Dermis blood vessel endothelial cell (primary cell): Measurements from ENCODE around the gene RARB. TPM values are rescaled to one million over a fixed set of nuclear protein-coding genes. Genes with fewer than 3 reads are reported as not detected.

ENCODE experiments used
- DNase-seq: peaks from one replicate; pipeline ENCODE4 v3.0.0; 2010
- total RNA-seq: library from RNA; depleted of rRNA; stranded (reverse); fragments of >200 nt; gene quantifications from 2 replicates; pipeline ENCODE4 v1.2.3, GENCODE V29; 2014

Gene RARB
- total RNA-seq, 1 donor from 2014 or later, result 1.2 TPM

DNA sequence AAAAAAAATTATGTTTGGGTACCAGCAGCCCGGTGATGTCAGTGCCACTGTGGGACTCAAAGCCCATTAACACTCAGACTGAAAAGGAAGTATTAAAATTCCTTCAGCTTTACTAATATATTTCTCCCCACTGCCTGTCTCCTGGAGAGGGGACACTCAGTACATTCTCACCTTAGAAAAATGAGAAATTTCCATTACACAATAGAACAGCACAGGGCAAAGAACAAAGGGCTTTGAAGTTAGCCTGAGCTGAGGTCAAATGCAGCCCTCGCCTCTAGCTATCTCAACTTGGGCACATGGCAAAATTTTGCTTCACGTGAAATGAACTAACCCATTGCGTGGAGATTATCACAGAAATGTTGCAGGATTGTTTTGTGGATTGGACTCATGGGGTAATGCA, 80.8 kb downstream of the RARB start:
- peak; percentile 5 for DNase-seq

DNA sequence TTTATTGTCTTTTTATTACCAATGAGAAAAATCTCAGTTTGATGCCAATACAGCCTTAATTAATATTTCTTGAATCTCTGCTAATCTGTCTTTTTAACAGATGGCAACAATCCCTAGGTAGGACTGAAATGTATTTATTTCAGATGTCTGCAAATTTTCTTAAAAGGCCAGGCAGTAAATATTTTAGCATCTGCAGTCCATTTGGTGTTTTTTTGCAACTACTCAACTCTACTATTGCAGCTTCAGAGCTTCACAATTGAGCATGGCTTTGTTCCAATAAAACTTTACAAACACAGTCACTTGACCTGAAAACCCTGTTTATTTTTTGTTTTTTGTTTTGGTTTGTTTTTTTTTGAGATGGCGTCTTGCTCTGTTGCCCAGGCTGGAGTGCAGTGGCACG, 82.7 kb downstream of the RARB start:
- no peak for DNase-seq

DNA sequence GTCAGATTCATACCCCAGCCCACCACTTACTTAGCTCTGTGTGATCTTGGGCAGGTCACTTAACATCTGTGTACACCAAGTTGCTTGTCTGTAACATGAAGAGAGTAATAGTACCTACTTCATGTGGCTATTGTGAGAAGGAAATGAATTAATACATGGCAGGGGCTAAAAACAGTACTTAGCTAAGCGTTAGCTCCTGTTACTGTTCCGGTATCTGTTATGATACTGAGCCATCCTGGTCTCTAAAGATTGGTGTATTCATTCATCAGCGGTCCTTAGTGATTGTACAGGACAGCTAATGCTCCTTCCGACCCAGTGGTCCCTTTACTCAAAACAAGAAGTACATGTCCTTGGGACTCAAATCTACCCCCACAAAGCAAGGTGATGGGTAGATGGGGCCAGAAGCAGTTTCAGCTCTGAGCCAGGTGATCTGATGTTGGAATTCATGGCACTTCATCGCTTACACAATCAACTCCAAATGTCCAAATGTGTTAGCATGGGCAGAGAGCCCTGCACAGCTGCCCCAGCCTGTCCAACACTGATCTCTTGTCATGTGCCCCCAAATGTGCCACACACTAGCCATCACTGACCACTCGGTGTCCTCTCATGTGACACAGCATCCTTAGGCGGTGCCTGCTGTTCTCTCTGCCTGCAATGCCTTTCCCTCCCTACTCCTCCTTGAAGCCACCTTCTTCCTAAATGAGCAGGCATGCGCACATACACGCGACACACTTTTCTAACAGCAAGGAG, 84.1 kb downstream of the RARB start:
- no peak for DNase-seq

DNA sequence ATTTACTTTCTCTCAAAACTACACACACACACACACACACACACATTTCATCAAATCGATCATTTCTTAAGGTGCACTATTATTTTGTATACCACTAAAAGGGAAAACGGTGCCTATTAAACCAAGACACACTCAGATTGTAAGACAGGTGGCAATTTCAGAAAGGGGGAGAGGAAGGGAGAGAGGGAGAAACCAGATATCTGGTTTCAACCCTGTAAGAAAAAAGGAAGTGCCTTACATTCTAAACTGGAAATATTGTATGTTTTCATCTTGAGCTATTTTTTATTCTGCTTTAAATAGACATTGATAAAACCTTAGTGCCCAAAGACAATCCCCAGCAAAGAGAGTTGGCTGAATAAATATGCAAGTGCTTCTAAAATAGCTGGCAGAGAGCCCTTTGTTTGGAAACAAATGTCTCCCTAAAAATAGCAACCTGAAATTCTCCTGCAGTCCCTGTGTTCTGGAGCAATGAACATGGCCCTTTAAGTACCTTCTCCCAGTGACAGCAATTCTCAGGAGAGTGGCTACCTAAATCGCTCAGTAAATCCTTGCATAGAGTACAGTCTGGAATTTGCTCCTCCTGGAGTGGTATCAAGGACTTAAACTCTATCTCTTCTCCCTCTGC, 85.7 kb downstream of the RARB start:
- DNase-seq, result no peak

DNA sequence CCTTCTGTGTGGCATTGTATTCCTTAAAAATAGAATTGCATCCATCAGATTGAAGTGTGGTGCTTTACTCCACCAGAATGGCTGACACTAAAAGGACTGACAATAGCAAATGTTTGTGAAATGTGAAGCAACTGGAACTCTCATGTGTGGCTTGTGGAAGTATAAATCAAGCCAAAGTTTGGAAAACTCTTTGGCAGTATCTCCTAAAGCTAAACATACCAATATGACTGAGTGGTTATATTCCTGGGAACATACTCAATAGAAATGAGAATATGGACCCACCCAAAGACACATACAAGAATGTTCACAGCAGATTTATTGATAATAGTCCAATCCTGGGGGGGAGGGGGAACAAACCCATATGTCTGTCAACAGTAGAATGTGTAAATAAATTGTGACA, 87.1 kb downstream of the RARB start:
- no peak for DNase-seq

DNA sequence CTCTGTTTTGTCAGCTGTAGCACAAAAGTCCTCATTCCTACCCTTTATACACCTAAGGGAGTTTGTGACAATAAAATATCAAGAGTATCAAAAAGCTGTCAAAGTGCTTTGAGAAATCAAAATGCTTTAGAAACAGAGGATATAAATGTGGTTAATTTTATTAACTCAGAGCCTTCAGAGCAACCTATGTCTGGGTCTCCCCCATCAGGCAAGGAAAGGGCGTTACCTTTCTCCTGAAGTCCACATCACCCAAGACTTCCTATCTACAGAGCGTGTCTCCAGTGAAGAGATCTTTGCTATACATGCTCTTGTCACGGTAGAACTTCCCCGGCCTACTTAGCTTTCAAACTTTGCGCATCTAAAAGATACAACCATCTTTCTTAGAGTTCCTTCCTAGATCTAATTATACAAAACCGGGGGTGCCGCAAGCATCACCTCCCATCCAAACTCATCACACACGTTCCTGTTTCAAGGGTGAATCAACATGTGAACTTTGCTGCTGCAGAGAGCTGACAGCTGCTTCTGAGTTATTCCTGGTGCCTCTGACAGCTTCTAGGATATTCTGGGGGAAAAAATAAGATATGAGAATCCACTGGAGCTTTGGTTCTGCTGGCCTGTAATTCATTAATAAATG, 93.0 kb downstream of the RARB start:
- DNase-seq, result no peak

DNA sequence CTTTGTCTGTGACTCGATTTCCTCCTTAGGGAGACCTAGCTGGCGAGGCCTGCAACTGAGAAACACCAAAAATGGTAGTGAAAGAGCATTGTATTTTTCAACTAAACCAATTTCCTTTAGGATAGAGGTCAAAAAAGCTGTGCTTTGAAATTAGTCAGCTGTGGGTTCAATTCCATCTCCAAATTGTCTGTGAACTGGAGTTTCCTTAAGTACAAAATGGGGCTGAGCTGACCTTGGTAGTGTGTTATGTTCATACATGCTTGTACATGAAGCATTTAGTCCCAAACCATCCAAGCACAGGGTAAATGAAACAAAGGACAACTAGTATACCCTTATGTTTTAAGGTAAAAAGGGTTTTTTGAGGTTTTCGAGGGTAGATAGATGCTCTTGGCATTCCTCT, 99.3 kb downstream of the RARB start:
- no peak for DNase-seq

DNA sequence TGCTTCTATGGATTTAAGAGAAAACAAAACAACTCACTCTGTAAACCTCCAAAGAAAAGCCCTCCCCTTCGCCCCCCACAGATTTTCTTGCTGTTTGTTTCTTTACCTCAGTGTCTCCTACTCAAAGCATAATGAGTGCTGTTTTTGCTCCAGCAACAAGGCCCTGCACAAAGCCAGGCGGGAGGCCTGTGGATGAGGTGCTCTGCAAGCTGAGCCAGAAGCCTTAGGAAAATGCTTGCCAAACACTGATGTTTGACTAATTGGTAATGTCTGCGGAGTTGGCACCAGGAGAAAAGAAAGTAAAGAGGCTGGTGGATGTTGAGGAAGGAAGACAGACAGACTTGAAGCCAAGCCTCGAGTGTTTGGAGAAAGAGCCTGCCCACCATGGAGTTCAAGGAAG, 99.7 kb downstream of the RARB start:
- no peak for DNase-seq

DNA sequence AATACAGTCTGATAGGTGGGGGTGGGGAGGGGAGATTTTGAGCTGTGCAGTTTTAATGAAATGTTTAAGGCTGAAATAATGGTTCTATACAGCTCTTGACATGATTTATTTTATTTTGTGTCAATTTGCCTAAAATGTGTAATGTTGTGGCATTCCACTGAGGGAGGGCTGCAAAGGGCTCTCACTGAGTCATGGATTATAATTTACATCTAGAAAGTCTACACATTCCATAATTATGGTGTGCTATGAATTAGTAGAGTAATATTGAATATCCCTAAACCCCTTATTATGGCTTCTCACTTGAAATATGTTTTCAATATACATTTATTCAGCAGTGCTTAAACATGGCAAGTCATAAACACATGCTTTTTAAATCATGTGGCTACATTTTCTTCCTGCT, 103.9 kb downstream of the RARB start:
- DNase-seq, result no peak

DNA sequence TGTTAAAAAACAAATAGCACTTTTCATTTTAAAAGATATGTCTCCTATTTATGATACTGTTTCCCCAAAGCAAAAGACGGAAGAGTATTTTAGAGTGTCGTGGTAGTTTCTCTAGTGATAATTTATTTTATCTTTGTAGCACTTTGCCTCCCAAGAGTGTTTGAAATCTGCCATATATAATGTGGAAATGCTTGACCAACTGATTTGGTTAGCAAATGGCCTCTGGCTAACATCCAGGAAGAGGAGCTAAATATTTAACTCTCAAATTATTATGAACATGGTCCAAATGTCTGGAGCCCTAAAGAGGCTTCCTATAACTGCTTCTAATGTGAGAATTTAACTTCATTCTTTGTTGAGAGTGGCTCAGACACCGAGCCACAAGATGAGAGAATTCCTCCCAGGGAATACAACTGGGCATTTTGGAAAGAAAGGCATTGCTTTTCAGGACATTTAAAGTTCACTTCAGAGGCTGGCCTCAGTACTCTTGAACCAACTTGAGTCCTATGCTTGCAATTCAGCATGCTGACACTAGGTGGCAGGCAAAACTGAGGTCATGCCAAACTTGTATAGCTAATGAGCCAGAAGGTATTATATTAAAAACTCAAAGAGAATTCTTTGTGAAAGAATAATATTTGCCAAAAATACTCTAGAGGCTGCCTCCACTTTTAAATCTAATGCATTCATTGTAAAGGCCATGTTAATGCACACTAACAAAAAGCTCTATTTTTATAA, 104.5 kb downstream of the RARB start:
- no peak for DNase-seq

DNA sequence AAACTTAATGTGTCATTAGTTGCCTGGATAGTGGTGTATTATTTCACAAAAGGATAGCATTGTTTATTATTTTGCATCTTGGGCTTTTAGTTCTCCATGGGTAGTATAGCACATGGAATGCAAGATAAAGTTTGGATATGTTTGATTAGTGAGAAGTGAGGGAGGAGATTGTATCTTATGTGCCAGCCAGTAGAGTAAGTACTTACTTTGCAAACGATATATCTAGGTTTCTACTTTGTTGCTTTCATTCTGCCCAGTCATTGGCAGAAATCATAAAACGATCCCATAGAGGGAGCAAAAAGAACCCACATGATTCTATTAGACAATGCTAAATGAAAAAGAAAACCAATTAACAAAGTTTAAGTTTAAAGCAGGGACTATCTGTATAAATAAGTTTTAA, 105.3 kb downstream of the RARB start:
- DNase-seq, result no peak

DNA sequence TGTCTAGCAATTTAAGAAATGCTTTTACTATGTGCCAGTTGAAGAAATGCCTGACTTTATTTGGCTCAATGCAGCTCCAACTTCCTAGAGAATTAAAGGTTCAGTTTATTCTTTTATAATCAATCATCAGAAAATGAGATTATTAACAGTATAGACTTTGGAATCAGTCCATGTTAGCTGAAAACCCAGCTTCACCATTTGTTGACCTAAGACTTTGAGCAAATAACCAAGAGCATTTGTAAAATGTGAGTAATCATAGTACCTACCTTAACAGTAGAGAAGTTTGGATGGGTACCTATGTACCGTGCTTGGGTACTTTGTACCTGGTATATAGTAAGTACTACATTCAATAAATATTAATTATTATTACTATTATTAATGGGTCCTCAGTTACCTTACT, 105.9 kb downstream of the RARB start:
- DNase-seq, result no peak

DNA sequence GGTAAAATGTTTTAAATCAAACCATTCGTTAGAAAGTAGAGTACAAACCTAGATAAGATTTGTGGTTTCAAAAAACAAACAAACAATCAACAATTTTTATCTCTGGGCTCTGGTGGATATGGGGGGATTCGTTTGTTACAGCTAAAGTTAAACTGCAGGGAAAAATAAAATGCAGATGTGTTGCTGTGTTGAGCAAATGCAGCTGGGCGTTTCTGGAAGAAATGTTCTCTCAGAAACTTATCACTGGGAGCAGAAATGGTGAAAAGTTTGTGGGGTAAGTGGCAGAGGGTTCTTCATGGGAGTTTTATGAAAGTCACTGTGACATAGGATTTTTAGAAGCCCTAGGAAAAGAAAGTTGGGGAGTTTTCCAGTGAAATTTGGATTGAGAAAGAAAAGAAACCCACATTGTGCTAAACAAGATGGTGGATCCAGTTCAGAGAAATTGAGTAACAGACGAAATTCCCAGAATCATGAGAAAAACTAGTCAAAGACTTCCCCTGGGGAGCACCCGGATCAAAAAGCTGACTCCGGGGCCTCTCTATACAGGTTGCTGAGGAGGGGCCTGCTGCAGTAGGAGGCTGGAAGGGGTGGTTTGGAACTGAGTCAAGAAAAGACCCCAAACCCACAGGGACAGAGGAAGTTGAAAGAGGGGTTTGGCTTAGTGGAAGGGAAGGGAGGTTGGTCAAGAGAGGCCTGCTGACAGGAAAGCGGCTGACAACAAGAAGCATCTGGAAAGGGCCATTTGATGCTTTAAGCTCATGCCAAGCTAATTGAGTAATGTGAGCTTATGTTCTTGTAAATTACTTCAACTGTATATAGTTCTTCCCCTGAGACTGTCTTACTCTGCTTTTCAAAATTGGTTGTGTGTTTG, 108.7 kb downstream of the RARB start:
- no peak for DNase-seq

DNA sequence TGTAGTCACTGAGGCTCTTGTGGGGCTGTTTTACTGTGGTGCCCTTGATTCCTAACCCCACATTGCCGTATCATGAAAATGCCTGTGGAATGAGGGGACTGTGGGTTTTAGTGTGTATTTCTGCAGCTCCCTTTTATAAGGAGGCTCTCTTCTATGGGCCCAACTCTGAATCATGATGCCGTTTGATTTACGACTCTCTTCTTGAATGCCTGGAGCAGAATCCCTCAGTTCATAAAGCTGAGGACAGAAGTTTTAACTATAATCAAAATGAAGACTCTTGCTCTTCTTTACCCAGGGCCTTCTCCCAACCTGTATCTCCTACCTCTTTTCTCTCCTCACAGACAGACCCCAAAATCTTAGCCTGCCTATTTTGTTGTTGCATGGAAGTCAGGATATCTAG, 109.5 kb downstream of the RARB start:
- no peak for DNase-seq

DNA sequence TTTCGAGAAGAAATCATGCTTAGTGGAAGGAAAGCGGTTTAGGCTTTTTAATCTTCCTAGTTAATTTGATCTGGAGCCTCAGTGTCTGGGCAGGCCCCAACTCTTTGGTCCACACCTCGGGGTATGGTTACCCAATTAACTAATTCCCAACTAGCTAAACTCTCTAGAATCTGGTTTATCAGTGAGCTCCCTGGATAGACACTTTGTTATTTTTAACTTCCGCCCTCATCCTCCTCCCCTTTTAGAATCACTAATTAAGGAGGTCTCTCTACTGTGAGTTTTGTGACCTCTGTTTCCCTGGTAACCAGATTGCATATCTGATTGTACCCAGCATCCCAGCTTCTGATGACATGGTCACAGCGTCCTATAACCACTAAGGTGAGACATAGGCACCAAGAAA, 112.2 kb downstream of the RARB start:
- no peak for DNase-seq

DNA sequence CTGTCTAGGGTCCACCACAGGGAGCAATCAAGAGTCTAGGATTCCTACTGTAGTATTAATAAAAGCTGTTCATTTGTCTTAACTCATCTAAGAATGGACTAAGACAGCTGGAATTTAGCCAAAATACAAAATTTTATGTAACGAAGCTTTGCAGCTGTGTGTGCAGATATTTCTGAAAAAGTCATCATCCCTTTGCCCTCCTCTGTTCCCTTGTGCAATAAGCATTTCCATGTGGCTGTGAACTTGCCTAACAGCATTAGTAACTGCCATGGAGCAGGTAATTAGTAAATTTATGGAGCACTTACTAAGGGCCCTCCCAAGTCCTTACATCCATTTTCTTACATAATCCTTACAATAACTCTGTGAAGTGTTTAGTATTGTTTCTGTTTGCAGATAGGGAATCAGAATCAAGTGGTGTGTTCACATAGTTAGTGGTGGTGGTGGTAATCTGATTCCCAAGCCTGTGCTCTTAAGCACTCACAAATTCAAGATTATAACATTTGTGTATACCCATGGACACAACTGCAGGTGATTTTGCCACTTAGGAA, 114.5 kb downstream of the RARB start:
- no peak for DNase-seq

DNA sequence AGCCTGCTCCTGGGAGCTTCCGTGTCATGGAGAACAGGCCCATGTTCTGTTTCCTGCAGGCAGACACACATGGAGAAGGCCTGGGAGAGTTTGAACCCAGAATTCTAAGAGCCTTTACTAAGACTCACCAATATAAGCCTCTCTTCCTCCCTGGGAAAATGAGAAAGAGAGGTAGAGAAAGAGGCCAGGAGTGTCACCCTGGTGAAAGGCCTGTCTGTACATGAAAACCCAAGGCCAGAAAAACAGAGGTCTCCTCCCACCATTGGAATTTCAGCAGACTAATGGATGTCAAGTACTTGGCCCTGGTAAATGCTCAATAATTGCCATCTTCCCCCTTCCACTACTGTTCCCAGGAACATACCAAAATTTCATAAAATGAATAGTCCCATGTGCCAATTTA, 119.0 kb downstream of the RARB start:
- DNase-seq, result no peak

DNA sequence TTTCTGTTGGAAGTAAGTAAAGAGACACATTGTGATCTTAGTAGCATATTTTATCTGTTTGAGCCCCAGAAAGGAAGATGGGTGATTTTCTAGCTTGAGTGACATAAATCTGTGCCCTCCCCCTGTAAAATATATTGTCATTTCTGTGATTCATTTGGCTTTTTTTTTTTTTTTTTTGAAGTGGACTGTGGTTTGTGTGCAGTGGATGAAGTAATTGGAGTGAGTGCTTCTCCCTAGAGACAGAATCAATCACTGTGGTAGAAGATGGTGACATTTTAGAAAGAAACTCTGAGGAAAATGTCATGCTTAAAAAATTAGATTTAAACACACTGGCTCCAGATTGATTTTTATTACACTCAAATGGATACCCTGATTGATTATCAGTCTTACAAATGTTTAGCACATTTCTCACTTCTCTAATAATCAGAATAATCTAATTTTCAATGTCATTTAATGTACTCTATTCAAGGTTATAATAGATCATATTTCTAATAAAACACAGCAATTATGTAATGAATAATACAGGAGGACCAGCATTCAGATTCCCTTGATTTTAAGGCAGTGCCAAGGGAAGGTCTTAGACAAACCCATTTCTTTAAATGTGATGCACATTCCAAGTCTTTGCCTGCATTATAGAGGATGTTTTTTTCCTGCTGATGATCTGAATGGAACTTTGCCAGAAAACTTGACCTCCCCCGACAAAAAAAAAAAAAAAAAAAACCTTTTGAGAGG, 120.0 kb downstream of the RARB start:
- no peak for DNase-seq

DNA sequence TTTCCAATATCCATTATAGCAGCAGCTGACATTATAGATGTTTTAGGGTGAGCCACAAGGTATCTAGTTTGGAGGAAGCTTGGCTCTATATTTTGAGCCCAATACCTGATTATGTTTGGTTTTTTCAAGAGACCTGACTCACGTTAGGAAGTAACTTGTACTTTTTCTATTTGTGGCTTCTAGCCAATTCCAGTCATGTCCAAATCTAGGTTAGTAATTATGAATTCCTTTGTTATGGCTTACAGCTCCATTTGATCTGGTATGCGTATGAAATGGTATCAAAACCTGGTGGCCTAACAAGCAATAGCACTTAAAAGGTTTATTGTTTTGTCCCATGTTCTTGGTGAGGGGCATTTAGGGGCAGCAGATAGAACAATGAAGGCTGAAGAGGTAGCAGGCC, 120.8 kb downstream of the RARB start:
- DNase-seq, result peak; percentile 5

DNA sequence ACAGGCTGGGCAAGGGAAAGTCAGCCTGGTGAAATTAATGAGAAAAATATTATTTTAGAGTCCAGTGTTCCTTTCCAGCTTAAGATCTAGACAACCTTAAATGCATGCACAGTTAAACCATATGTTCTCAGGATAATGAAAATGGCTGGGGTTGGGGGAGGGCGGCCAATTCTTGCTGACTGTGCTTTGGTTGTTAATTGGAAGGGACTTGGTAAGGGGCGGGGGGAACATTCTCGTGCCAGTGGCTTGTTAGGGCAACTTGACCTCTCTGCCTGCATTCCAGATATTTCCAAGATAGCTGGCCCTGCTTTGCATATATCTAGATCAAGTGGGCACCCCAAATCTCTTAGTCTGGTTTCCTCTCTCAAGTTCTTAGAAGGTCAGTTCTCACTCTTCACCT, 124.2 kb downstream of the RARB start:
- DNase-seq, result no peak

DNA sequence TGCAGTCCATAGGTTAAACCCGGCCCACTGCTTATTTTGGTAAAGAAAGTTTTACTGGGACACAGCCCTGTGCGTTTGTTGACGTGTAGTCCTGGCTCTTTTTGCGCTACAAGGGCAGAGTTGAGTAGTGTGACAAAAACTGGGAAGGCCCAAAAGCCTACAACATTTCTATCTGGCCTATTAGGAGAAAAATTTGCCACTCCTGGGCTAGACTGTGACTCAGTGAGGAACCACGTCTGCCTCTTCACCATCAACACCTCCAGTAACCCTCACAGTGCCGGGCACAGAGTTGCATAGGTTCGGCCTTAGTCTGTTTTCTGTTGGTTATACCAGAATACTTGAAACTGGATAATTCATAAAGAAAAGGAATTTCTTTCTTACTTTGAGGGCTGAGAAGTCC, 126.3 kb downstream of the RARB start:
- no peak for DNase-seq
